Stimulated activated memory B cell treated with anti-CD40 and anti-IgM and Interleukin-4, amounts not matched to agents 10 μg/mL and 1 μg/mL and 100 μg/mL, for 72 hours (primary cell): ENCODE measurements around the gene CDH2.

Source experiments
- ATAC-seq: fragments of 150-1000 bp; cut with Tn5 transposase; 2 replicates; pipeline ENCODE4 v1.10.0; 2021
- H3K27ac Mint-ChIP-seq: one replicate; pipeline ENCODE4 v1.8.0; 2022; ENCODE audit warnings: mild to moderate bottlenecking, mixed read lengths
- H3K27me3 Mint-ChIP-seq: one replicate; pipeline ENCODE4 v1.8.0; 2022; ENCODE audit warnings: mixed read lengths
- H3K36me3 Mint-ChIP-seq: one replicate; pipeline ENCODE4 v1.8.0; 2022; ENCODE audit warnings: mixed read lengths
- H3K4me1 Mint-ChIP-seq: one replicate; pipeline ENCODE4 v1.8.0; 2022; ENCODE audit warnings: mixed read lengths
- H3K4me3 Mint-ChIP-seq: one replicate; pipeline ENCODE4 v1.8.0; 2022; ENCODE audit warnings: mild to moderate bottlenecking, moderate library complexity, mixed read lengths
- H3K9me3 Mint-ChIP-seq: one replicate; pipeline ENCODE4 v1.8.0; 2022; ENCODE audit warnings: mixed read lengths

Gene CDH2

GRCh38 chr18:28124131-28125029 lies 52.5 kb downstream of the CDH2 start:
- Mint-ChIP-seq H3K4me1 (no peaks in the 10 kb centered on the region), H3K9me3 (peaks cover 4% of the 10 kb centered on the region), H3K36me3 (no peaks in the 10 kb centered on the region), H3K4me3 (no peak overlapping the region), H3K27ac (no peak overlapping the region), H3K27me3 (no peaks in the 10 kb centered on the region)
- ATAC-seq, result no peak

GRCh38 chr18:28123401-28124030 lies 53.4 kb downstream of the CDH2 start:
- H3K27me3 Mint-ChIP-seq, result no peaks in the 10 kb centered on the region
- no peak for ATAC-seq
- no peak overlapping the region for H3K27ac Mint-ChIP-seq
- H3K4me1 Mint-ChIP-seq, result no peaks in the 10 kb centered on the region
- no peak overlapping the region for H3K4me3 Mint-ChIP-seq
- H3K36me3 Mint-ChIP-seq, result no peaks in the 10 kb centered on the region
- H3K9me3 Mint-ChIP-seq, result peaks cover 4% of the 10 kb centered on the region

GRCh38 chr18:28120828-28121515 lies 56.0 kb downstream of the CDH2 start:
- no peaks in the 10 kb centered on the region for H3K27me3 Mint-ChIP-seq
- no peaks in the 10 kb centered on the region for H3K36me3 Mint-ChIP-seq
- H3K27ac Mint-ChIP-seq, result no peak overlapping the region
- ATAC-seq, result no peak
- H3K4me1 Mint-ChIP-seq, result no peaks in the 10 kb centered on the region
- H3K9me3 Mint-ChIP-seq, result peaks cover 4% of the 10 kb centered on the region
- H3K4me3 Mint-ChIP-seq, result no peak overlapping the region

GRCh38 chr18:28116461-28116860 lies 60.5 kb downstream of the CDH2 start:
- Mint-ChIP-seq H3K27me3 (no peaks in the 10 kb centered on the region), H3K36me3 (no peaks in the 10 kb centered on the region), H3K4me1 (no peaks in the 10 kb centered on the region), H3K9me3 (peaks cover 3% of the 10 kb centered on the region), H3K27ac (no peak overlapping the region), H3K4me3 (no peak overlapping the region)
- ATAC-seq, result no peak

GRCh38 chr18:28115149-28115550 lies 61.8 kb downstream of the CDH2 start:
- H3K4me1 Mint-ChIP-seq, result no peaks in the 10 kb centered on the region
- no peaks in the 10 kb centered on the region for H3K9me3 Mint-ChIP-seq
- no peak overlapping the region for H3K4me3 Mint-ChIP-seq
- peak; percentile 8 for ATAC-seq
- H3K36me3 Mint-ChIP-seq, result no peaks in the 10 kb centered on the region
- H3K27me3 Mint-ChIP-seq, result no peaks in the 10 kb centered on the region
- H3K27ac Mint-ChIP-seq, result no peak overlapping the region

GRCh38 chr18:28114472-28114871 lies 62.5 kb downstream of the CDH2 start:
- Mint-ChIP-seq H3K27ac (no peak overlapping the region), H3K36me3 (no peaks in the 10 kb centered on the region), H3K4me1 (no peaks in the 10 kb centered on the region), H3K27me3 (no peaks in the 10 kb centered on the region), H3K4me3 (no peak overlapping the region), H3K9me3 (no peaks in the 10 kb centered on the region)
- no peak for ATAC-seq

GRCh38 chr18:28113271-28114029 lies 63.5 kb downstream of the CDH2 start:
- H3K9me3 Mint-ChIP-seq, result no peaks in the 10 kb centered on the region
- H3K4me1 Mint-ChIP-seq, result no peaks in the 10 kb centered on the region
- H3K27ac Mint-ChIP-seq, result no peak overlapping the region
- H3K4me3 Mint-ChIP-seq, result no peak overlapping the region
- H3K27me3 Mint-ChIP-seq, result no peaks in the 10 kb centered on the region
- H3K36me3 Mint-ChIP-seq, result no peaks in the 10 kb centered on the region
- no peak for ATAC-seq

- Mint-ChIP-seq H3K27me3 (no peaks in the 10 kb centered on the region), H3K36me3 (no peaks in the 10 kb centered on the region), H3K4me1 (no peaks in the 10 kb centered on the region), H3K4me3 (no peak overlapping the region), H3K9me3 (no peaks in the 10 kb centered on the region), H3K27ac (no peak overlapping the region)
- ATAC-seq, result no peak
These were observed 64.9 kb downstream of the CDH2 start for GRCh38 chr18:28112056-28112470.

GRCh38 chr18:28110924-28111323 lies 66.0 kb downstream of the CDH2 start:
- Mint-ChIP-seq H3K4me1 (no peaks in the 10 kb centered on the region), H3K27ac (no peak overlapping the region), H3K36me3 (no peaks in the 10 kb centered on the region), H3K4me3 (no peak overlapping the region), H3K27me3 (no peaks in the 10 kb centered on the region), H3K9me3 (no peaks in the 10 kb centered on the region)
- no peak for ATAC-seq

- ATAC-seq, result no peak
- Mint-ChIP-seq H3K27me3 (no peaks in the 10 kb centered on the region), H3K9me3 (no peaks in the 10 kb centered on the region), H3K27ac (no peak overlapping the region), H3K4me3 (no peak overlapping the region), H3K36me3 (no peaks in the 10 kb centered on the region), H3K4me1 (no peaks in the 10 kb centered on the region)
These were observed 67.0 kb downstream of the CDH2 start for GRCh38 chr18:28109781-28110560.

GRCh38 chr18:28108814-28109213 lies 68.1 kb downstream of the CDH2 start:
- no peak overlapping the region for H3K4me3 Mint-ChIP-seq
- no peaks in the 10 kb centered on the region for H3K27me3 Mint-ChIP-seq
- H3K4me1 Mint-ChIP-seq, result no peaks in the 10 kb centered on the region
- no peaks in the 10 kb centered on the region for H3K36me3 Mint-ChIP-seq
- no peaks in the 10 kb centered on the region for H3K9me3 Mint-ChIP-seq
- H3K27ac Mint-ChIP-seq, result no peak overlapping the region
- ATAC-seq, result no peak

GRCh38 chr18:28108254-28108653 lies 68.7 kb downstream of the CDH2 start:
- H3K36me3 Mint-ChIP-seq, result no peaks in the 10 kb centered on the region
- H3K4me1 Mint-ChIP-seq, result no peaks in the 10 kb centered on the region

GRCh38 chr18:28099237-28099636 lies 77.7 kb downstream of the CDH2 start:
- H3K9me3 Mint-ChIP-seq, result peaks cover 7% of the 10 kb centered on the region
- H3K27ac Mint-ChIP-seq, result no peak overlapping the region
- no peaks in the 10 kb centered on the region for H3K36me3 Mint-ChIP-seq
- ATAC-seq, result no peak
- H3K4me1 Mint-ChIP-seq, result no peaks in the 10 kb centered on the region
- H3K4me3 Mint-ChIP-seq, result no peak overlapping the region
- no peaks in the 10 kb centered on the region for H3K27me3 Mint-ChIP-seq

More at GRCh38 chr18:28108254-28108653, 68.7 kb downstream of the CDH2 start:
- Mint-ChIP-seq H3K4me3 (no peak overlapping the region), H3K27ac (no peak overlapping the region), H3K9me3 (no peaks in the 10 kb centered on the region), H3K27me3 (no peaks in the 10 kb centered on the region)
- ATAC-seq, result no peak

- H3K27ac Mint-ChIP-seq, result no peak overlapping the region
- H3K4me1 Mint-ChIP-seq, result no peaks in the 10 kb centered on the region
- no peak for ATAC-seq
- H3K4me3 Mint-ChIP-seq, result no peak overlapping the region
- peaks cover 4% of the 10 kb centered on the region for H3K9me3 Mint-ChIP-seq
- H3K36me3 Mint-ChIP-seq, result no peaks in the 10 kb centered on the region
- no peaks in the 10 kb centered on the region for H3K27me3 Mint-ChIP-seq
These were observed 81.3 kb downstream of the CDH2 start for GRCh38 chr18:28095631-28096030.
